ENCODE measurements around the gene PRKG1.
A peak's percentile ranks its signal among the peaks of the same experiment; 100 is the strongest.

Gene PRKG1

GRCh38 chr10:52105301-52105700 is 1031.0 kb downstream of the PRKG1 start:
- DNase-seq (ENCODE audit: low read depth, low spot score): no peak

DNA sequence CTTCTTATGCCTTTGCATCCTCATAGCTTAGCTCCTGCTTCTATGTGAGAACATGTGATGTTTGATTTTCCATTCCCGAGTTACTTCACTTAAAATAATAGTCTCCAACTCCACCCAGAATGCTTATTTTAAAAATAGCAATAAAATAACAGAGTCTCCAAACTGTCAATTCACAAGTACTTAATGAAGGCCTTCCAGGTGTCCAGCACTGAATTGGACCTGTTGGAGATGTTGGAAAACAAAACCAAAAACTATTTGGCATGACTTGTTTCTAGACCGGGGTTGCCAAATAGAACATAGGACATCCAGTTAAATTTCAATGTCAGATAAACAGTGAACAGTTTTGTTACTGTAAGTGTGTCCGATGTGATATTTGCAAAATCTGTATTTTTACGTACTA is 1031.7 kb downstream of the PRKG1 start:
- DNase-seq (ENCODE audit: low read depth, low spot score): no peak

- no peak for DNase-seq (ENCODE audit: low read depth, low spot score)
These were observed 1032.6 kb downstream of the PRKG1 start for GRCh38 chr10:52106899-52107298.

DNA sequence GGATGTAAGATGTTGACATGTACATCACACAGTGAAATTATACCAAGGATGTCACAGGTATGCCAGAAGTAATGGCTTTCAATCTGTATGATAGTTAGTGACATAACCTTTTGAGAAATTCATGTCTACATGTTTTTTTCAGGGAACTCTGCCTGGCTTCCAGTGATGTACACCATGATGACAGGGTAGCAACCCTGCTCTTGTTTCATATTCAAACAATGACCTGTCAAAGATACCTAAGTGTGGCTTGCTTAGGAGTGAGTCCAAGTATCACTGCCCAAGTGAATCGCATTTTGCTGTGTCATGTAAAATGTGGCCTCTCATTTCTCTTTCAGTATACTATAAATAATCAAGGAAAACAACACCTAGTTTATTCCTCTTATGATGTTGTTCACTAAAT is 1033.9 kb downstream of the PRKG1 start:
- no peak for DNase-seq (ENCODE audit: low read depth, low spot score)

DNA sequence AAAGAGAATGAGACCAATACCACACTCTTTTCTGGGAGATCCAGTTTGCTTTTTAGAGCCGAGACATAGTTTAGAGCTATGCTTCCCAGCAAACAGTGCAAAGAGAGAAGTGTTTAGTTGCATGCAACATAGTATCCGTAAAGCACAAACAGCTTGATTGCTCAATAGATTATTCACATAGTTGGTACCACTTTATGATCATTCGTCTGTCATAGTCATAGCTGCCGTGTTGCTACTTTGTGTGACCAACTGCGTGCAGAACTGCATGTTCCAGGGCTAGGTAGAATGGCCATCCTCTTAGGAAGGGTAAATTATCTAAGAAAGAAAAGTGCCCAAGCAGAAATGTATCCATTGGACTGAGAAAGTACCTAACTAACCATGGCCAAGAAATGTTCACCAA is 1036.3 kb downstream of the PRKG1 start:
- DNase-seq (ENCODE audit: low read depth, low spot score): no peak

DNA sequence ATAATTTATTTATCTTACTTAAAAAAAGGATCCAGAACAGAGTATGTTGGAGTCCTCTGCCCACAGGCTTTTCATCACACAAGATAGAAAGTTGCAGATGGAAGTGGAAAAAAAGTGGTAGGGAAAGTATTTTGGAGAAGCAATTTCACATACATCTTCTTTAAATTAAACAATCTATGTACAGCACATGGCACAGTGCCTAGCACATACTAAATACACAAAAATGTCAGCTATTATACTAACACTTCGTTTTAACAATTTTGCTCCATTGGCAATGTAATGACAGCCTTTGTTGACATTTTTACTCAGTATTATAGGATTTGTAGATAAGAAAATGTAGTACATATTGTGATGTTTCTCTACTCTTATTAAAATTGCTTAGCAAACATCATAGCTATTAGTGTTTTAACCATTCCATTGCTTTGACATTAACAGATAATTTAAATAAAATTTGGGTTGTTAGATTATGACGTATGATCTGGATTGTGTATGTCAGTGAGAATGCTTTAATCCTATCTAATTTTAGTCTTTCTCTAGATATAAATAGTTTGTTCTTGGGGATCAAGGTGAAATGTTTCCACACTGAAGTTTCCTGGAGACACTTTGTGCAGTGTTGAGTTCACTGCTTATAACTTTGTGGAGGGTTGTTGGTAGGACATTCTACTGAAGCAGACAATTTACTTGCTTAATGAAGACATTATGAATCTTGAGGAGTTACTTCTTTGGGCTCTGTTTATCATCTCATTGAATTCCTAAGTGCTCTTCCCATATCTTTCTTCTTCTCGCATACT is 1037.0 kb downstream of the PRKG1 start:
- no peak for DNase-seq (ENCODE audit: low read depth, low spot score)

GRCh38 chr10:52115823-52116222 is 1041.5 kb downstream of the PRKG1 start:
- DNase-seq (ENCODE audit: low read depth, low spot score): no peak

DNA sequence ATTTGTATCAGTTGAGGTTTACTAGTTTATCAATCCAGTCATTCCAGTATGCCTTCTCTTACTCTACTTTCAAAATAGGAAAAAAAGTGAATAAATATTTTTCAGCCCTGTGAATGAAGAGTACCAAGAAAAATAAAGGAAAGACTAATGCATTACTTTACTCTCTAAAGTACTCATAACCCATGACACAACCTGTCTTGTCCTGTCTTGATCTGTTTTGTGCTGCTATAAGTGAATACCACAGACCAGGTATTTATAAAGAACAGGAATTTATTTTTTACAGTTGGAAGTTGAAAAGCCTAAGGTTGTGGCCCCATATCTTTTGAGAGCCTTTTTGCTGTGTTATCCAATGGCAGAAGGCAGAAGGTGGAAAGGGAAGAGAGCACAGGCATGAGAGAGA is 1045.2 kb downstream of the PRKG1 start:
- no peak for DNase-seq (ENCODE audit: low read depth, low spot score)

GRCh38 chr10:52121688-52122087 is 1047.4 kb downstream of the PRKG1 start:
- no peak for DNase-seq (ENCODE audit: low read depth, low spot score)

- no peak for DNase-seq (ENCODE audit: low read depth, low spot score)
These were observed 1053.9 kb downstream of the PRKG1 start for GRCh38 chr10:52128056-52128683.

GRCh38 chr10:52129410-52130178 is 1055.3 kb downstream of the PRKG1 start:
- DNase-seq (ENCODE audit: low read depth, low spot score): no peak

- DNase-seq (ENCODE audit: low read depth, low spot score): no peak
These were observed 1060.8 kb downstream of the PRKG1 start for GRCh38 chr10:52135101-52135500.

DNA sequence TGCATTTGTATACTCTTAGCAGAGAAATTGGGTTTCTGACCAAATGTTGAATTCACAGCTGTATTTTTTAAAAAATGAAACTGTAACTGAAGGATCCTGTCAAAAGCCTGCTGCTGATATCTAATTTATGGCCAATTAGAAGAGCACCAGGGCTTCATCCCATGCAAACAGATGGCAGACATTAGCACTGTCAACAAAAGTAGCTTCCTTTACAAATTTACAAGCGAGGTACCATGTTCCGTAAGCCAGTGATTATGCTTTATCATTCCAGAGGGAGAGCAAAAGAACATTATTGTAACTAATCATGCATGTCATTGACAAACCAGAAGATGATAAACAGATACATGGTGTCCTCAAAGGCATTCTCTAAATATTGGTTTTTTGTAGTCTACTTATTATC is 1062.6 kb downstream of the PRKG1 start:
- no peak for DNase-seq (ENCODE audit: low read depth, low spot score)

DNA sequence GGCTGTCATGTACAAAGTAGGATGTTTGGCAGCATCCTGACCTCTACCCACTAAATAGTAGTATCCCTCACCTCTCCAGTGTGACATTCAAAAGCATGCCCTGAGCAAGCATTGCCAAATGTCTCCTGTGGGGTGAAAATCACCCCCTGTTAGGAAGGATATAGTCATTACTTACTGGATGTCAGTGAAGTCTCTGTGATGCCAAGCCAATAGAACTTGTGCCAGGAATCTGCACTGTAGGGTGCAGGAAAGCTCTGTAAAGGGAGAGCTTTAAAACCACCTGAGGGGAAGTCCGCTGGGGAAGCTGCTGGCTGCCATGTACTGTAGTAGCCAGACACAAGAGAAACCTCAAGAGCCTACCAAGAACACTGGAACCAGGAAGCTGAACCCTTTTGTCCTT is 1069.1 kb downstream of the PRKG1 start:
- DNase-seq (ENCODE audit: low read depth, low spot score): no peak

DNA sequence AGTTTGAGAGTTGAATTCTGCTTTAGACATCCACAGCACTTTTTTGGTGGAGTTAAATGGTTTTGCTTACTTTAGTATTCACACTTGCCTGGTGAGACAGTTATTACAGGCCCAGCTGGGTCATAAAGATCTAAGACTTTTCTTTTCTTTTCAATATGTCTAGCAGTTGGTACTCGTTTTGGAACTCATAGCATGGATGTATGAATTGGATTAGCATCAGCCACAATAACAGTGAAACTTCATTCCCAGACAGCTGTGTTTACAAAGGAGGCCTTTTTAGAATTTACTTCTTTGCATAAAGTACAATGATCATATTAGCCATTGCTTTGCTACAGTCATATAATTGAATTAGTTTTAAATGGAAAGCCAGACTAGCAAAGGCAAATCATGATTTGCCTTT is 1071.3 kb downstream of the PRKG1 start:
- no peak for DNase-seq (ENCODE audit: low read depth, low spot score)

DNA sequence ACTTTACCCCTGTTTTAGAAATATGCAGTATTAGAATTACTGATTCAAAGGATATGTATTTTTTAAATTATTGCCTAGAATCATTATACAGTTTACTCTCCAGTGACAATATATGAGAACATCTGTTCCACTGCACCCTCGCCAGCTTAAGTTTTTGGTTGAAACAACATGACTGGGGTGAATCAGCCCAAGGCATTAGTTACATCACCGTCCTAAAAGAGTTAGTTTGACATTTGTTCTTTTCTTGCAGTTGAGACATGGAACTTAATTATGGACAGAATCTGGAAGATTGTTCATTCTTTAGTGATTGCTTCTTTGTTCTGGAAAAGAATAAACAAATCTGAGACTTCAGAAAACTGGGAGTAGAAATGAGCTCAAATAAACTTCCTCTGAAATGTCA is 1072.5 kb downstream of the PRKG1 start:
- no peak for DNase-seq (ENCODE audit: low read depth, low spot score)

DNA sequence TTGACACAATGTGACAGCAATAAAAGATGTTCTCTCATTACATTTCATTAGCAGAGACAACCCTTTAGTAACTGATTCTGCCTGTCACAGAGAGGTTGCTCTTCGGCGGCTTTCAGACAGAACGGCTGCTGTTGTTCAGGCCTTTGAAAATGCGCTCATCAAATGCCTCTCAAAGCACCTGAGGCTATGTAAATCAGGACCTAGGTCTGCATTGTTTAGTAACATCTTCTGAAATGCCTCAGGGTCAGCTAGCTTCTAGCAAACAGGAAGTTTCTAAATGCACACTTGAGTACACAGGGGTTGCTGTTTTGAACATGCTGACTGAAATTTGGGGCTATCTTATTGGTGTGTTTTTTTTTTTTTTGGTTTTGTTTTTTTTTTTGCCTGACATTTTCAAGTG is 1096.5 kb downstream of the PRKG1 start:
- DNase-seq (ENCODE audit: low read depth, low spot score): peak; percentile 52

GRCh38 chr10:52172581-52172980 is 1098.3 kb downstream of the PRKG1 start:
- no peak for DNase-seq (ENCODE audit: low read depth, low spot score)

- DNase-seq (ENCODE audit: low read depth, low spot score): no peak
These were observed 1111.0 kb downstream of the PRKG1 start for GRCh38 chr10:52185256-52185655.

DNA sequence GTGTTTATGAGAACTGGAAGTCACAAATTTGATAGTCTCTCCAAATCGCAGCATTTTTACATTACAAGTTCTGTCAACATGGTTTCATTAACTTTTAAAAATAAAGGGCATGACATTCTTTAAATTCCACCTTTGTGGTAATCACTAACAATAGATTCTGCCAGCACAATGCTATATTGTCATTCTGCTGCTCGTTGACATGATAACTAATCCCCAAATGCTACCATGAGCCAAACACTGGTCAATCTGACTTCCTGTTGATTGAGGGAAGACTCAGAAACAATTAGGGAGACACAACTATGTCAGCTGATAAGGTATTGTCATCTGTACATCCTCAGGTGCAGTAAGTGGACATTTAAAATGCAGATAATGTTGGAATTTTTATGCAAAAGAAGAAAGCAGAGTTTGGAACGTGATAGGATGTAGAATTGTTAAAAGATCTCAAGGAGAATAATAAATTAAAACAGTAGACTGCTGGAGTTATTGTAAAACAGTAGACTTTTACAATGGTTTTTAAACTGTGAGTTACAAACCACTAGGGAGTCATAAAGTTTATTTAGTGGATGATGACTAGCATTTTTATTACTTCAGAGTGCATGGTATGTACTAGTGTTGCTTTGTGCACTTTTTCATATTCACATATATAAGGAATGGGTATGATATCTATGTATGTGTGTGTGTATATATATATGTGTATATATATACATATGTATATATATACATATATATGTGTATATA is 1113.4 kb downstream of the PRKG1 start:
- DNase-seq (ENCODE audit: low read depth, low spot score): no peak

DNA sequence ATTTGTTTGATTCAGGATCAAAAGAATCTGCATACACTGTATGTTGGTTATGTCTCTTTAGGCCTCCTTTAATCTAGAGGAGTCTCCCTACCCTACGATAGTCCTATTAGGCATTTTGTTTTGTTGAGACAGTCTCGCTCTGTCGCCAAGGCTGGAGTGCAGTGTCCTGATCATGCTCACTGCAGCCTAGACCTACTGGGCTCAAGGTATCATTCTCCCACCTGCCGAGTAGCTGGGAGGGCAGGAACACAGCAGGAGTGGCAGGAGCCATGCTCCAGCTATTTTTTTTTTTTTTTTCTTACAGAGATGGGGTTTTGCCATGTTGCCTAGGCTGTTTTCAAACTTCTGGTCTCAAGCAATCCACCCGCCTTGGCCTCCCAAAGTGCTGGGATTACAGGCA is 1116.8 kb downstream of the PRKG1 start:
- no peak for DNase-seq (ENCODE audit: low read depth, low spot score)

GRCh38 chr10:52194191-52194590 is 1119.9 kb downstream of the PRKG1 start:
- no peak for DNase-seq (ENCODE audit: low read depth, low spot score)
